Endodermal cell (in vitro differentiated cells): ENCODE measurements around the gene BAG5. TPM values are rescaled to one million over a fixed set of nuclear protein-coding genes. Genes with fewer than 3 reads are reported as not detected.

Experiments
- DNase-seq: peaks from one replicate; pipeline ENCODE4 v3.0.0-alpha.2; 2017
- H3K27ac ChIP-seq: 2 replicates; pipeline ENCODE4 v1.5.1; 2013; ENCODE audit warnings: mild to moderate bottlenecking, low read depth, low read length, moderate library complexity
- H3K27me3 ChIP-seq: 2 replicates; pipeline ENCODE4 v1.6.1; 2013; ENCODE audit warnings: mild to moderate bottlenecking, low read length, moderate library complexity; ENCODE audit not compliant: insufficient read depth, control insufficient read depth, poor library complexity, severe bottlenecking
- H3K36me3 ChIP-seq: 2 replicates; pipeline ENCODE4 v1.7.0; 2013; ENCODE audit warnings: mild to moderate bottlenecking, low read length, moderate library complexity; ENCODE audit not compliant: control insufficient read depth, insufficient read depth
- H3K4me1 ChIP-seq: one replicate; pipeline ENCODE4 v1.7.0; 2013; ENCODE audit warnings: low read length; ENCODE audit not compliant: control insufficient read depth, insufficient read depth
- H3K4me3 ChIP-seq: 2 replicates; pipeline ENCODE4 v1.5.1; 2013; ENCODE audit warnings: mild to moderate bottlenecking, low read length, moderate library complexity
- H3K9ac ChIP-seq: 2 replicates; pipeline ENCODE4 v1.6.1; 2013; ENCODE audit warnings: mild to moderate bottlenecking, low read length, moderate library complexity; ENCODE audit not compliant: poor library complexity, severe bottlenecking; ENCODE audit errors: extremely low read depth
- H3K9me3 ChIP-seq: 2 replicates; pipeline ENCODE4 v1.6.1; 2013; ENCODE audit warnings: mild to moderate bottlenecking, low read length, moderate library complexity; ENCODE audit not compliant: control insufficient read depth
- H3K27ac Mint-ChIP-seq: 2 replicates; pipeline ENCODE4 v1.8.0; 2020; ENCODE audit warnings: mixed read lengths
- H3K27me3 Mint-ChIP-seq: 2 replicates; pipeline ENCODE4 v1.8.0; 2021; ENCODE audit warnings: mild to moderate bottlenecking, mixed read lengths; ENCODE audit not compliant: insufficient read depth
- H3K36me3 Mint-ChIP-seq: 2 replicates; pipeline ENCODE4 v1.8.0; 2020; ENCODE audit warnings: low read depth, mixed read lengths
- H3K4me1 Mint-ChIP-seq: 2 replicates; pipeline ENCODE4 v1.8.0; 2020; ENCODE audit warnings: mixed read lengths
- H3K4me3 Mint-ChIP-seq: 2 replicates; pipeline ENCODE4 v1.8.0; 2020; ENCODE audit warnings: mild to moderate bottlenecking, moderate library complexity, mixed read lengths
- H3K9me3 Mint-ChIP-seq: 2 replicates; pipeline ENCODE4 v1.8.0; 2020; ENCODE audit warnings: mild to moderate bottlenecking, mixed read lengths
- WGBS, 2 experiments: methylation state at CpG; one replicate each; pipeline versions ENCODE4 v1.1.5 to v1.1.7; 2013; ENCODE audit warnings: missing lambda C conversion rate in 2 of 2, mixed read lengths in 1 of 2; ENCODE audit not compliant: insufficient coverage in 1 of 2, insufficient read length in 1 of 2; 5-methylcytosine and 5-hydroxymethylcytosine counted together
- total RNA-seq, 2 donors: library from RNA; stranded (reverse); fragmentation: NEBNext Ultra II Directional in 1 of 2; extraction: Animal tissue kit (Norgen Biotek cat#: 25700) in 1 of 2; gene quantifications; 2 replicates in 1 of 2; 3 replicates in 1 of 2; pipeline ENCODE4 v1.2.1, GENCODE V29; 2021
- TF ChIP-seq, protein P1 (sequence below): fragments of 200-600 bp; sonication (generic); conservative IDR thresholded peaks from 2 replicates; pipeline ENCODE4 v1.5.0; 2021; ENCODE audit warnings: antibody characterized with exemption, mild to moderate bottlenecking

Gene BAG5
- total RNA-seq, 2 donors from 2014 or later: 27.6 to 28.1 TPM

DNA sequence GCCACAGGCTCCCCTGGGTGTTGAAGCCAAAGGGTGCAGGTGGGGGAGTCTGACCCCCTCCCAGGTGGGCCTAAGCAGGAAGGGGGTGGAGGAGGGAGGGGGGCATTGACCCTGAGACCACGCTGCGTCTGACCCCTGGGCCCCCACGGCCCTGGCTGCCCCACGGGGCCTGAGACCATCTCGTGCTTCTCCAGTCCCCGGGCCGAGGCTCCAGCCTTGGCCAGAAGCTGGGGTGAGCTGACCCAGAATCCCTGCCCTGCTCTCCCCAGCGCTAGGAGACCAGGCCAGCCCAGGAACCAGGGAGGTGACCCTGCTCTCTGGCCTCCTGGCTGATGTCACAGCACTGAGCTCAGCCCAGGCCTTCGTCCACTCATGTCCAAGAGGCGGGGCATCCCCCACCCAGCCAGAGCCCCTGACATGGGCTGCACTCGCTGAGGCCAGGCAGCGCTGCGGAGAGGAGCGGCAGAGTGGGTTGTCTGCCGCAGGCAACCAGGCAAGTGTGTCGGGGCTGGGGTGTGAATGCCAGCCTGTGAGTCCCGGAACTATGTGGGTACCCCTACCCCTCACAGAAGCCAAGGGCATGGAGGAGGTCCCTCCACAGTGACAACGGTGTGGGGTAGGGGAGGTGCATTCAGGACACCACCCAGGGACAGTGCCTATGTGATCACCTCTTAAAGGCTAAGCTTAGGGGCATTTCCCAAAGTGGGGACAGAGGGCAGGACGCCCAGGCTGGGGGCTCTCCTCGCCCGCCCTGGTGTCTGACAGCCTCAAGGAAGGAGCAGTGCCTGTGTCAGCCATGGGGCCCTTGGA, 27.2 kb downstream of the BAG5 start:
- no peaks in the 10 kb centered on the region for H3K27me3 ChIP-seq
- Mint-ChIP-seq H3K4me3 (no peak overlapping the region), H3K27me3 (peaks cover 3% of the 10 kb centered on the region), H3K9me3 (no peaks in the 10 kb centered on the region), H3K36me3 (no peaks in the 10 kb centered on the region), H3K27ac (no peak overlapping the region), H3K4me1 (peaks cover 1% of the 10 kb centered on the region)
- H3K27ac ChIP-seq: peak overlapping the region; percentile 57
- no peak overlapping the region for H3K4me3 ChIP-seq
- no peak for DNase-seq
- 93 to 96% methylated on average over 8 to 21 of the region's 21 CpGs for WGBS, 2 experiments
- H3K9ac ChIP-seq: no peak overlapping the region
- no peaks in the 10 kb centered on the region for H3K9me3 ChIP-seq
- TF ChIP-seq, protein P1, sequence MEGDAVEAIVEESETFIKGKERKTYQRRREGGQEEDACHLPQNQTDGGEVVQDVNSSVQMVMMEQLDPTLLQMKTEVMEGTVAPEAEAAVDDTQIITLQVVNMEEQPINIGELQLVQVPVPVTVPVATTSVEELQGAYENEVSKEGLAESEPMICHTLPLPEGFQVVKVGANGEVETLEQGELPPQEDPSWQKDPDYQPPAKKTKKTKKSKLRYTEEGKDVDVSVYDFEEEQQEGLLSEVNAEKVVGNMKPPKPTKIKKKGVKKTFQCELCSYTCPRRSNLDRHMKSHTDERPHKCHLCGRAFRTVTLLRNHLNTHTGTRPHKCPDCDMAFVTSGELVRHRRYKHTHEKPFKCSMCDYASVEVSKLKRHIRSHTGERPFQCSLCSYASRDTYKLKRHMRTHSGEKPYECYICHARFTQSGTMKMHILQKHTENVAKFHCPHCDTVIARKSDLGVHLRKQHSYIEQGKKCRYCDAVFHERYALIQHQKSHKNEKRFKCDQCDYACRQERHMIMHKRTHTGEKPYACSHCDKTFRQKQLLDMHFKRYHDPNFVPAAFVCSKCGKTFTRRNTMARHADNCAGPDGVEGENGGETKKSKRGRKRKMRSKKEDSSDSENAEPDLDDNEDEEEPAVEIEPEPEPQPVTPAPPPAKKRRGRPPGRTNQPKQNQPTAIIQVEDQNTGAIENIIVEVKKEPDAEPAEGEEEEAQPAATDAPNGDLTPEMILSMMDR: no peak
- H3K4me1 ChIP-seq: no peaks in the 10 kb centered on the region
- H3K36me3 ChIP-seq: peaks cover 7% of the 10 kb centered on the region

GRCh38 chr14:103534576-103535061, 27.8 kb downstream of the BAG5 start:
- H3K9me3 Mint-ChIP-seq: no peaks in the 10 kb centered on the region
- H3K36me3 Mint-ChIP-seq: no peaks in the 10 kb centered on the region
- no peak overlapping the region for H3K4me3 ChIP-seq
- no peak for DNase-seq
- H3K27ac Mint-ChIP-seq: no peak overlapping the region
- peaks cover 3% of the 10 kb centered on the region for H3K27me3 Mint-ChIP-seq
- 87 to 93% methylated on average over 13 to 22 of the region's 22 CpGs for whole genome bisulfite sequencing, 2 experiments
- H3K4me1 ChIP-seq: no peaks in the 10 kb centered on the region
- H3K36me3 ChIP-seq: peaks cover 7% of the 10 kb centered on the region
- peaks cover 6% of the 10 kb centered on the region for H3K4me1 Mint-ChIP-seq
- H3K27me3 ChIP-seq: no peaks in the 10 kb centered on the region
- H3K4me3 Mint-ChIP-seq: no peak overlapping the region
- H3K9me3 ChIP-seq: no peaks in the 10 kb centered on the region
- H3K9ac ChIP-seq: no peak overlapping the region
- TF ChIP-seq, protein P1: no peak
- peak overlapping the region; percentile 57 for H3K27ac ChIP-seq

- Mint-ChIP-seq H3K9me3 (no peaks in the 10 kb centered on the region), H3K27ac (no peak overlapping the region), H3K4me1 (peaks cover 8% of the 10 kb centered on the region), H3K27me3 (no peaks in the 10 kb centered on the region), H3K4me3 (no peak overlapping the region), H3K36me3 (no peaks in the 10 kb centered on the region)
- peaks cover 7% of the 10 kb centered on the region for H3K36me3 ChIP-seq
- DNase-seq: no peak
- H3K27ac ChIP-seq: no peak overlapping the region
- 95 to 97% methylated on average over 12 to 25 of the region's 25 CpGs for WGBS, 2 experiments
- no peak overlapping the region for H3K4me3 ChIP-seq
- TF ChIP-seq, protein P1: no peak
- H3K9me3 ChIP-seq: no peaks in the 10 kb centered on the region
- no peaks in the 10 kb centered on the region for H3K27me3 ChIP-seq
- no peak overlapping the region for H3K9ac ChIP-seq
- no peaks in the 10 kb centered on the region for H3K4me1 ChIP-seq
These were observed 28.4 kb downstream of the BAG5 start for GRCh38 chr14:103533999-103534575.
